ES-I3 (cell line): Measurements from ENCODE around the gene ZBTB48.
A peak's percentile ranks its signal among the peaks of the same experiment; 100 is the strongest.

Experiments
- H3K36me3 ChIP-seq: 2 replicates; pipeline ENCODE4 v1.6.1; 2013; ENCODE audit warnings: mild to moderate bottlenecking, low read length, control low read depth, moderate library complexity; ENCODE audit not compliant: insufficient read depth
- H3K4me1 ChIP-seq: 2 replicates; pipeline ENCODE4 v1.6.1; 2013; ENCODE audit warnings: mild to moderate bottlenecking, control low read depth, low read length; ENCODE audit not compliant: insufficient read depth
- H3K9ac ChIP-seq: 2 replicates; pipeline ENCODE4 v1.6.1; 2013; ENCODE audit warnings: low read depth, mild to moderate bottlenecking, low read length, moderate library complexity
- H3K9me3 ChIP-seq: 2 replicates; pipeline ENCODE4 v1.6.1; 2013; ENCODE audit warnings: mild to moderate bottlenecking, low read length, moderate library complexity; ENCODE audit not compliant: control insufficient read depth, insufficient read depth

The ZBTB48 gene

DNA sequence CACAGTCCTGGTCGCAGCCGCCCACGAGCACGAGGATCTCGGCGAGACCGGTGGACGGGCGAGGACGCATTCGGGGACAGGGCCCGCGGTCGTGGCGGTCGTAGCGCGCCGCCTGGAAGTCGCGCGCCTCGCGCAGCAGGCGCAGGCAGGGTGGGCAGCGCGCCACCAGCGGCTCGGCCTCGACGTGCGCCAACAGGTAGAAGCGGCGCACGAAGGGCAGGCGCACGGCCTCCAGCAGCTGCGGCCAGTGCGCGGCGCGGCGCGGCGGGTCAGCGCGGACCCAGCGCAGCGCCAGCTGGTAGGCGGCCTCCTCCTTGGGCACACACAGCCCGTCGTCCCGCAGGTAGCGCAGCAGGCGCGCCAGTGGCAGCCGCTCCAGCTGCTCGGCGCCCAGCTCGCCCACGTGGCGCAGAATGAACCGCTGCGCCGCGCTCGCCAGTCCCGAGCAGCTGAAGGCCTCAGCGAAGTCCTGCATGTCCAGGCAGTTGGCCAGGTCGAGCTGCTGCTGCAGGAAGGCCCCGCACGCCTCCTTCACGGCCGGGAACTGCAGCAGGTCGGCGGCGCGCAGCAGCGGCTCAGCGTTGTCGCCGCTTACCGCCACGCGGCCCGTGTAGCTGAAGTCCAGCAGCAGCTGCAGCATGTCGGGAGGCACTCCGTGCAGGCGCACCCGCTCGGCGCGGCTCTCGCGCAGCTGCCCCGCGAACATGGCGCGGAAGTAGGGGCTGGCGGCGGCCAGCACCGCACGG is 22.3 kb downstream of the ZBTB48 start:
- Histone ChIP-seq H3K9me3 (no peaks in the 10 kb centered on the region), H3K9ac (peak overlapping the region; percentile 92), H3K36me3 (no peaks in the 10 kb centered on the region; the same call in 1 of the 2 replicates), H3K4me1 (no peaks in the 10 kb centered on the region)

- H3K9ac ChIP-seq: peak within 1 kb of the TSS; percentile 92
- H3K36me3 ChIP-seq: no peaks in the 10 kb centered on the region; the same call in 1 of the 2 replicates
- H3K4me1 ChIP-seq: no peaks in the 10 kb centered on the region
- H3K9me3 ChIP-seq: no peaks in the 10 kb centered on the region
Measured at GRCh38 chr1:6602669-6603237, 23.0 kb downstream of the ZBTB48 start, which contains the start of gene KLHL21. Gene KLHL21 (minus strand): TSS chr1:6602869. CDS start chr1:6602817, 52 bp downstream.

DNA sequence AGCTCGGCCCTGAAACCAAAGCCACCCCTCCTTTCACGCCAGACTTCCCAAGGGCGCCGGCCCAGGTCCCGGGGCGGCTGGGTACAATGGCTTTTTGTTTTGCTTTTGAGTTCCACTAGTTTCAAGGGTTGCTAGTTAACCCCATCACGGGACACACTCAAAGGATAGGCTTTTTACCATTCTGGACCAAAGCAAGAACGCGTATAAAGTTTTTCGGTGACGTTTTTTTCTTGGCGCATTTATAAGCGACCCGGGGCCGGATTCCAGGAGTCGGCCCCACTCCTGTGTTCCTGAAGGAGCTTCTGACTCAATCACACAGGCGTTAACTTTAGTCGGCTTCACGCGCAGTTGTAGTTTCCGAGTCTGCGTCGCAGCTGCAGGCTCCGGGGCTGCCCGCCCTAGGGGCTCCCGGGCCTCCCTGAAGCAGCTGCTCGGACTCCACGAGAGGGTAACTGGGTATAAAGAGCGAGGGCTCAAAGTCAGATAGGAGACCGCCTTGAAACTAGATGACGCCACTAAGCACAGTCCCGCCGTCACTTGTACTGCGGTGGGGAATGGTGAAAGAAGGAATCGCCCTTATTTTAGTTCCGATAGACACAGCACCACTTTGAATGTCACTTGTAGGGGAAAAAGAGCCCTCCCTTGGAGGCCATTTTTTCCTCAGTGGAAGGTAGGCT is 23.6 kb downstream of the ZBTB48 start:
- Histone ChIP-seq H3K9me3 (no peaks in the 10 kb centered on the region), H3K9ac (peak overlapping the region; percentile 92), H3K4me1 (no peaks in the 10 kb centered on the region), H3K36me3 (no peaks in the 10 kb centered on the region)

DNA sequence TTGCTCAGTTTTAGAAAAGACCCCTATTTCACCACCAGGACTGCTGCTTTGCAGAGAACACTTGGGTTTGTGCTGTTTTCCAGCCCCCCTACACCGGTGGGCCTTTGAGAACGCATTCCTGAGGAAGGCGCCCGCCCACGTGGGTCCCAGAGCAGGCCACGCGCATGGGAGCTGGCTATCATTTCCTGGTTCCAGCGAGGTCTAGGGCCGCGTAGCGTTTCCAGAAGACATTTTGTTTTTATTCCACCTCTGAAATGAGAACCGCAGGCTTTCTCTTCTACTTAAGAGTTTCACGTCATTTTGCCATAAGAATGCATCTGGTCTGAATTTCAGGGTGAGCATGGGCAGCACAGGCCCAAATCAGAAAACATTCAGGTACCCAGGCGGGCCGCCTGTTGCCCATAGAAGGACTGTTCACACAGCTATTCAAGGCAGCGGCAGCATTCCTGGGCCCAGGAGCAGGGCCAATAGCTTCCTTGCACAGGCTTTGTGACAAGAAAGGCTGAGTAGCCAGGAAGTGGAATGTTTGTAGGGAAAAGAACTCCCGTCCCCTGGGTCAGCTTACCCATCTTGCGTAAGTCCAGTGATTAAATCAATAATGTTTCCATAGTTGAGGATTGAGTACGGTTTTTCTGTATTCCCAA is 24.2 kb downstream of the ZBTB48 start:
- Histone ChIP-seq H3K4me1 (no peaks in the 10 kb centered on the region), H3K9me3 (no peaks in the 10 kb centered on the region), H3K36me3 (no peaks in the 10 kb centered on the region), H3K9ac (peak overlapping the region; percentile 92)

GRCh38 chr1:6612641-6613360 is 33.0 kb downstream of the ZBTB48 start:
- no peaks in the 10 kb centered on the region for H3K9me3 ChIP-seq
- no peaks in the 10 kb centered on the region for H3K36me3 ChIP-seq
- H3K4me1 ChIP-seq: peaks cover 4% of the 10 kb centered on the region; the same call in 1 of the 2 replicates
- H3K9ac ChIP-seq: peak overlapping the region; percentile 73

- no peaks in the 10 kb centered on the region for H3K36me3 ChIP-seq
- H3K4me1 ChIP-seq: peaks cover 4% of the 10 kb centered on the region; the same call in 1 of the 2 replicates
- H3K9me3 ChIP-seq: no peaks in the 10 kb centered on the region
- peak within 1 kb of the TSS; percentile 87 for H3K9ac ChIP-seq
Measured at GRCh38 chr1:6613361-6614018, 33.7 kb downstream of the ZBTB48 start, which contains the start of gene PHF13. Gene PHF13 (plus strand): TSS chr1:6613731. CDS start chr1:6614067, 336 bp downstream.

- Histone ChIP-seq H3K36me3 (no peaks in the 10 kb centered on the region), H3K9me3 (no peaks in the 10 kb centered on the region), H3K4me1 (peaks cover 4% of the 10 kb centered on the region; the same call in 1 of the 2 replicates), H3K9ac (peak overlapping the region; percentile 87)
Measured at GRCh38 chr1:6614019-6614928, 34.5 kb downstream of the ZBTB48 start.

DNA sequence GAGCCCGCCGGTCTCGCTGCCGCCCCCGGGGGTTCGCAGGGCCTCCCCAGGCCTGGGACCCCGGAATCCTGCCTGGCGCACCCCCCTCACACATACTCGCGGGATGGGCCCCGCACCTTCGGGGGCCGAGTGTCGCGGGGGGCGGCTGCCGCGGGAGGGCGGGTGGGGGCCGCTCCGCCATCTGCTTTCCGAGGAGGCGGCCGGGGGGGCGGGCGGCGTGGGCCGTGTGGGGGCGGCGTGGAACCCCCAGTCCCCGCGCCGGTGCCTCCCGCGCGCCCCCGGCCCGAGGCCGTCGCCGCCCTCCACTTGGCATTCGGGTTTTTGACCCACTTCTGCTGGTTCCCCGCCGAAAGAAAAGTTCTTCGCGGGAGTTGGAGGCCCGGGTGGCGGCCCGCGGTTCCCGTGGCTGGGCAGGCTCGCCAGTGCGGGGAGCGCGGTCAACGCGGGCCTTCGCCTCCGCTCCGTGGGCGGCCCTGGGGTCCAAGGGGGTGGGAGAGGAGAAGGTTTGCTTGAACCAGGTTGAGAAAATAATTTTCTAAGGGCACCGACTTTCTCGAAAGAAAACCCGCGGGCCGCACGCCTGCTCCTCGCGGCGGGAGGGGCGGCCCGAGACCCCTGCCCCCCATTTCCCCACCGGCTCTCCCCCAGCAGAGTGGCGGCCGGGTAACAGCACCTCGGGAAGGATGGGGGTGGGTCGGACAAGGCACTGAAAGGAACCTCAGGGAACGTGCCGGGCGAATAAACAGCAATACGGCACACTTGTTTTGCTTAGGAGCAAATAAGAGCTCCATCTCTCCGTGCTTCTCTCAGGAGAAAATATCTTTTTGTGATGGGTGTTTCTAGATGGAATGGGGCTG is 35.4 kb downstream of the ZBTB48 start:
- Histone ChIP-seq H3K9me3 (no peaks in the 10 kb centered on the region), H3K9ac (peak overlapping the region; percentile 65), H3K4me1 (no peaks in the 10 kb centered on the region), H3K36me3 (peaks cover 3% of the 10 kb centered on the region; the same call in 1 of the 2 replicates)

- no peaks in the 10 kb centered on the region for H3K4me1 ChIP-seq
- peaks cover 17% of the 10 kb centered on the region for H3K36me3 ChIP-seq
- H3K9me3 ChIP-seq: no peaks in the 10 kb centered on the region
- no peak overlapping the region for H3K9ac ChIP-seq
Measured at GRCh38 chr1:6619045-6619444, 39.3 kb downstream of the ZBTB48 start.

DNA sequence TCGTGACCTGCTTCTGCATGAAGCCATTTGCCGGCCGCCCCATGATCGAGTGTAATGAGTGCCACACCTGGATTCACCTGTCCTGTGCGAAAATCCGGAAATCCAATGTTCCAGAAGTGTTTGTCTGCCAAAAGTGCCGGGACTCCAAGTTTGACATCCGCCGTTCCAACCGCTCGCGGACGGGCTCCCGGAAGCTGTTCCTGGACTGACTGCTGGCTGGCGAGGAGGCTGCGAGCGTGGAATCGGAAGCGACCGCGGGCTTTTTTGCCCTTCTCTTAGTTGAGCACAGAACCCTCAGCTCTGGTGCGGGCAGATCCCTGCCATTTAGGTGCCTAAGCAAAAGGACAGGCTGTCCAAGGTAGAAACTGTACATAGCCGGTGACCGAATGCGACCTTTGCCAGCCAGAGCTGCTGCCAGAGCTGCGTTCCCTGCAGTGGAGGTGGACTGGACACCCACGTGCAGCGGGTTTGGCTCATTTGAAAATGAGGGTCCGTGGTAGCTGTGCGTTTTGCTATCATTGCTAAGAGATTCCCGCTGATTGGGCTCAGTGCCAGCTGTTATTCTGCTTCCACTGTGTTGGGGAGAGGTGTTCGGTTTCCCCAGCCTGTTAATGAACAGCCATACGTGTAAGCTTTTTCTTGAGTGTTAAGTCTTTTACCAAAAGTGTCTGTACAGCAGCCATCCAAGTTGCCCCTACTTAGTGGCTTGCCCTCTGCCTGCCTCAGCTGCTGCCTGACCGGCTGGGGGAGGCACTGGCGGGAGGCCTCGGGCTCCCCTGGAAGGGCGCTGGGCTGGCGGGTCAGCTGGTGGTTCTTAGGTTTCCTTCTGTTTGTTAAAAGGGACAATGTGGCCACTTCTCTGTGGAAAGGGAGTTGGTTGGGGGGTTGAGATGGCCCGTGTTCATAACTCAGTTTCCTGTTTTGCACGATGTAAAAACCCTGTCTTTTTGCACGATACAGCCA is 41.9 kb downstream of the ZBTB48 start:
- H3K9me3 ChIP-seq: no peaks in the 10 kb centered on the region
- peaks cover 17% of the 10 kb centered on the region for H3K36me3 ChIP-seq
- H3K9ac ChIP-seq: no peak overlapping the region
- no peaks in the 10 kb centered on the region for H3K4me1 ChIP-seq

DNA sequence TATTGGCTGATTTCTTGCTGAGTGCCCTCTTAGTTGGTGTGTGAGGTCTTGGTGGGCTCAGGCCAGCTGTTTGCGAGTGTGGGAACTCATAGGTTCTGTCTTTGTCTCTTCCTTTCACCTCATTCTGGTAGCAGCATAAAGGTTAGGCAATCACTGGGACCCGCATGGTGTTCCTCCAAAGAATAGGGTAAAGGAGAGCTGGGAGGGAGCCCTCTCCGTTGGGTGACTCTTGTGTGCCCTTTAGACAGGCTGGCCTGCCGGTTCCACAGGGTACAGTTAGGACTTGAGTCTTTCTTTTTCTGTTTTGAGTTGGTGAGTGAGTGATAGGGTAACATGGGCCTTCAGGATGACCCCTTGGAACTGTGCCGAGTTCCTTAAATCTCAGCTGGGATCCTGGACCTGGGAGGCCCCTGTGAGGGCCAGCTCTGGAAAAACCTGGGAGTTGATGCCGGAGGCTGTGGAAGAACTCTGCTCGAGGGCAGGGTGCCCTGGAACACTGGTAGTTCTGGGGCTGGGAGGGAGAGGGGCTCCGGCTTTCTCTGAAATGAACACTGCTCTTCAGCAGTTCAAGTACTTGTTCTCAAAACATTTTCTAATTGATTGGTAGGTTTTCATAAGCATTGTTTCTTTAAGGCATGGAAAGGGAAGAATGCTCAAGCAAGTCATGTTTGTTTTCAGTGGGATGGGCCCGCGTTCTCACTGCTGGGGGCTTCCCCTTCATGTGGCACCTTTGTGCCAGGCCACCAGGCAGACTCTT is 42.8 kb downstream of the ZBTB48 start:
- H3K9ac ChIP-seq: no peak overlapping the region
- no peaks in the 10 kb centered on the region for H3K9me3 ChIP-seq
- H3K36me3 ChIP-seq: peaks cover 17% of the 10 kb centered on the region
- no peaks in the 10 kb centered on the region for H3K4me1 ChIP-seq
